B cell (primary cell): ENCODE results near the gene GALNT5.

Source experiments
- EZH2 ChIP-seq: IDR thresholded peaks from 2 replicates; pipeline ENCODE4 v1.6.1; 2012; ENCODE audit warnings: borderline replicate concordance, low read depth, mild to moderate bottlenecking, moderate library complexity, low read length; ENCODE audit not compliant: insufficient read depth, poor library complexity, severe bottlenecking
- TF ChIP-seq, protein P1 (sequence below): fragments of 200-600 bp; IDR thresholded peaks from one replicate; pipeline ENCODE4 v1.8.0; 2022; ENCODE audit warnings: antibody characterized with exemption, mild to moderate bottlenecking

DNA sequence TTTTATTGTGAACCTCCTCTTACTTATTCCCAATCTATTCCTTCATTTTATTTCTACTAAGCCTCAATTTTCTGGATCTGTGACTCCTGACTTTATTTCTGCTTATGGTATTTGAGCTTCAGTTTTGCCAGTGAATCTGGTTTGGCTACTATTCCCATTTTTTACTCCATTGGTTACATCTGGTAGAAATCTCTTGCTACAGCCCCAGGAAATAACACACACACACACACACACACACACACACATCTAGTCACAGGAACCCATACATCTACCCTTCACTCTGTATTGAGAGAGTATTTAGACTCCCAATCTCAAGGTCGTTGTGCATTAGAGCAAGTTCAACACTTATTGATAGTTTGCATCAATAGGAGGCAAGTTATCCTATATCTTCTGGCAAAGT lies 37.0 kb upstream of the GALNT5 start:
- TF ChIP-seq, protein P1, sequence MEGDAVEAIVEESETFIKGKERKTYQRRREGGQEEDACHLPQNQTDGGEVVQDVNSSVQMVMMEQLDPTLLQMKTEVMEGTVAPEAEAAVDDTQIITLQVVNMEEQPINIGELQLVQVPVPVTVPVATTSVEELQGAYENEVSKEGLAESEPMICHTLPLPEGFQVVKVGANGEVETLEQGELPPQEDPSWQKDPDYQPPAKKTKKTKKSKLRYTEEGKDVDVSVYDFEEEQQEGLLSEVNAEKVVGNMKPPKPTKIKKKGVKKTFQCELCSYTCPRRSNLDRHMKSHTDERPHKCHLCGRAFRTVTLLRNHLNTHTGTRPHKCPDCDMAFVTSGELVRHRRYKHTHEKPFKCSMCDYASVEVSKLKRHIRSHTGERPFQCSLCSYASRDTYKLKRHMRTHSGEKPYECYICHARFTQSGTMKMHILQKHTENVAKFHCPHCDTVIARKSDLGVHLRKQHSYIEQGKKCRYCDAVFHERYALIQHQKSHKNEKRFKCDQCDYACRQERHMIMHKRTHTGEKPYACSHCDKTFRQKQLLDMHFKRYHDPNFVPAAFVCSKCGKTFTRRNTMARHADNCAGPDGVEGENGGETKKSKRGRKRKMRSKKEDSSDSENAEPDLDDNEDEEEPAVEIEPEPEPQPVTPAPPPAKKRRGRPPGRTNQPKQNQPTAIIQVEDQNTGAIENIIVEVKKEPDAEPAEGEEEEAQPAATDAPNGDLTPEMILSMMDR: no peak
- TF ChIP-seq EZH2: no peak
